Measurements from ENCODE around the gene WDFY4.

Gene WDFY4

GRCh38 chr10:48833674-48834073, 149.0 kb downstream of the WDFY4 start:
- DNase-seq: no peak

DNA sequence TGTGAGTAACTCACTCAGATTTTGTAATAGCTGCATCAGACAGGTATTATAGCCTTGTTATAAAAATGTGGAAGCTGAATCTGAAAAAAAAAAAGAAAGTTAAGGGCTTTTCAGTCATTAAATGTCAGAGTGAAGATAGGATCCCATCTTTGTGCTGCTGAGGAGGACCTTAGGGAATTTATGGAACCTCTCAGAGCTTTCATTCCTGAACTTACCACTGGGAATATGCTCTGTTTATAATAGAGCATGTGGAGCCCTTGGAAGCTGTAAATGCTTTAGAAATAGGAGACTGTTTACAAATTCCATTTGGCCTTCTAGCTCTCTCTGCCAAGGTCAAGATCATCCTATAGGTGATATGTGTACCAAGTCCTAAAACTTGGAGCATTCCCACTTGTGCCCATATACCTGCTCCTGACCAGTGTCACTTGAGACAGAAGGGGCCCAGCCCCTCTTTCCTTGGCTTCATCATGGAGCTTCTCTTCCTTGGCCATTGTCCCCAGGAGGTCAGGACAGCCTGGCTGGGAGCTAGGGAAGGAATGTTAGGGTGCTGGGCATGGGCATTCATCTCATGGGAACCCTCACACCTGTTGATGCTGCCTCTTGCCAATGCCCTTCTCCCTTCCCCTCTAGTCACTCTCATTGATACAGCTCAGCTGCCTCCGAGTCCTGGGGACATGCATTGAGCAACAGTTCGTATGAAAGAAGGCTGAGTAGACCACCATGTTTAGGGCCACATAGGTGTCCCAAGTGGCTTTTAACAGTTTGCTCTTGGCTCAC, 149.7 kb downstream of the WDFY4 start:
- DNase-seq: no peak

DNA sequence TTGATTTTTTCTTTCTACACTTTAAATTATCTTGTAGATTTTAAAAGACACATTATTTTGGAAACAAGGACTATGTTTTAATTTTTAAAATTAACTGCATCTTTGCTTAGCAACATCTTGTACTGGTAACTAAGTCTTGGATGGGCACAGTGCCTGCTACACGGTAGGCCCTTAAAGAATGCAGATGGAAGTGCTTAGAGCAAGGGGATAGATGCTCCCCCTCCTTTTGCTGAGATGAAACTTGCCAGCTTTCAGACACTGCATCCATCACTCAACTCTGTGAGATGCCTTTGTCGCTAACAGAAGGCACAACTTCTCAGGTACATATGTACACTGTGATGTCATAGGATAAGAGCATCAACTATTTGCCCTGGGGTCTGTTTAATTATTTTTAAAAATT, 151.1 kb downstream of the WDFY4 start:
- DNase-seq: no peak

GRCh38 chr10:48836605-48837004, 151.9 kb downstream of the WDFY4 start:
- no peak for DNase-seq

DNA sequence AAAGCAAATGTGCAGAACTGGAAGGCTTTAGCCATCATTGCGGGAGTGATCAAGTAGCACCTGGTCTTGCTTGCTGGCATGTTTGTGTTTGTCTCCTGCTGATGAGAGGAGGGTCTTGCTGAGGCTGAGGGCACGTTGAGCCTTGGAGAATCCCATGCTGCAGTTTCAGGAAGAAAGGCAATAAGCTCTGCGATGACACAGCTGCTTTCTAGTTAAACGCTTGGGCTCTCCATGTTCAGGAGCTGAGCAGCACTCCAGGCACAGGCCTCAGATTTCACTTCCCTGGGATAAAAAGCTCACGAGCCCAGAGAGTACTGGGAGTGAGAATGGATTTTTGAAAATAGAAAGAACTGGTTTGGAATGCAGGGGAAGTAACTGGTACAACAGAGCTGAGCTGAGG, 154.2 kb downstream of the WDFY4 start:
- no peak for DNase-seq

- no peak for DNase-seq
Observed at GRCh38 chr10:48839809-48840679, 155.4 kb downstream of the WDFY4 start.

DNA sequence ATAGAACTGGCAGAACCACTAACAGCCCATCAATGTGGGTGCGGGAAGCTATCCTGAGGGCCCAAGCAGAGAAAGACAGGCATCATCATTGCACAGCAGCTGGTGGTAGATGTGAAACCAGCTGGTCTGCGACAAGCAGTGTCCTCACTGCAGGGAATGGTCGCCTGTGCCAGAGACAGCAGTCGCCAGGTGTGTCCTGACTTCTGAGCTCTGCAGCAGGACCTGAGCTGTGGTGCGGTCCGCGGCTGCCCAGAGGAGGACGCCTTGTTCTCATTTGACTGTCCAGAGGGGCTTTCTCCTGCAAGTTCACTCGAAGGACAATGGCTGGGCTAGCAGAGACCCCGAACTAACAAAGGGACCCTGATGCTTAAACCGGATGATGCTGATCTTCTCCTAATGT, 157.6 kb downstream of the WDFY4 start:
- no peak for DNase-seq

GRCh38 chr10:48843198-48843597, 158.5 kb downstream of the WDFY4 start:
- DNase-seq: no peak

GRCh38 chr10:48844616-48845015, 159.9 kb downstream of the WDFY4 start:
- no peak for DNase-seq

DNA sequence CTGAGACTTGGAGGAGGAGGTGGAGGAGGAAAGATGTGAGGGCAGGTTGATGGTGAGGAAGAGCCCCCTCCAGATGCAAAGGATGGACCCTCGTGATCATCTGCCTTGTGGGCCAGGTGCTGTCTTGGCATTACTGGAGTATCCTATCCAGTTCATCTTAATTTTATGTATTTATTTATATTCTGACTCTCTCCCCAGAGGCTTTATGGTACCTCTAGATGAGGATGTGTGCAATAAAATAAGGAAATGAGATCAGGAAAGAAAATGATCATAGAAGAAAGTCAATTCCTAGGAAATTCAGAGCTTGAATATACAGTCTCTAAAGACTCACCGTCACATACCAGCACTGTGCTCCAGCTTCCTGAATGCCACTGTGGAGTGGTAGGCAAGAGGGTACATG, 160.8 kb downstream of the WDFY4 start:
- no peak for DNase-seq

GRCh38 chr10:48847691-48848090, 163.0 kb downstream of the WDFY4 start:
- DNase-seq: no peak

DNA sequence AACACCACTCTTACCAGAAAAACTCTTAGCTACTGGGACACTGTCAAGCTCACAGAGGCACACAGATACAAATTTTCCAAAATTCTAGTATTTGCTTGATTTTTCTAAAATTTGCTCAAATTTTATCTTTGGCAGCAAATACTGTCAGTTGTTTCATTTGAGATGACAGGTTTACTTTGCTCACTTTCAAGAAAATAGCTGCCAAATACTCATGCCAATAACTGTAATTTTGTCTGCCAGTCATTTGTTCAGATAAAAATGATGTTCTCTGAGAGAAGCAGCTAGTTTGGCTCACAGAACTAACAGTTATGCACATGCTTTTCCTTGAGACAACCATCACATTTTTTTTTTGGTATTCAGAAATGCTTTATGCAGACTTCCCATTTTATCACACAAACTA, 172.2 kb downstream of the WDFY4 start:
- no peak for DNase-seq

GRCh38 chr10:48872234-48872633, 187.6 kb downstream of the WDFY4 start:
- no peak for DNase-seq

DNA sequence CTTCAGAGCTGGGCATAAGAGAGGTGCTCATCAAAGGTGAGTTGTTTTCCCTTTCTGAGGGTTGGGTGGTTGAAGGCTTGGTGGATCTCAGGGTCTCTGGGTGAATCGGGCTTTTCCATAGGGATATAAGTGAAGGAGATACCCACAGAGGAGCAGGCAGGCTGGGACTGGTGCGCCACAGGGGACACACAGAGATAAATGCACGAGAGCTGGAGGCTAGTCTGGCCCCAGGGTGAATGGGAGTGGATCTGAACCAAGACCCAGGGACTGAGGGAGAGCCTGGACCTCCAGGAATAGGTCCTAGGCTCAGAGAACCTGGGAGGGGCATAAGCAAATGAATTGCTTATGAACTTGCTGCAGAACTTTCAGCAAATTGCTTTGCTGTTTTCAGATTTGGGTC, 193.4 kb downstream of the WDFY4 start:
- DNase-seq: no peak

GRCh38 chr10:48879451-48879850, 194.8 kb downstream of the WDFY4 start:
- DNase-seq: no peak

- DNase-seq: no peak
Observed at GRCh38 chr10:48880016-48880705, 195.5 kb downstream of the WDFY4 start.

GRCh38 chr10:48881937-48882336, 197.3 kb downstream of the WDFY4 start:
- DNase-seq: no peak

- no peak for DNase-seq
Observed at GRCh38 chr10:48882881-48883280, 198.2 kb downstream of the WDFY4 start.

DNA sequence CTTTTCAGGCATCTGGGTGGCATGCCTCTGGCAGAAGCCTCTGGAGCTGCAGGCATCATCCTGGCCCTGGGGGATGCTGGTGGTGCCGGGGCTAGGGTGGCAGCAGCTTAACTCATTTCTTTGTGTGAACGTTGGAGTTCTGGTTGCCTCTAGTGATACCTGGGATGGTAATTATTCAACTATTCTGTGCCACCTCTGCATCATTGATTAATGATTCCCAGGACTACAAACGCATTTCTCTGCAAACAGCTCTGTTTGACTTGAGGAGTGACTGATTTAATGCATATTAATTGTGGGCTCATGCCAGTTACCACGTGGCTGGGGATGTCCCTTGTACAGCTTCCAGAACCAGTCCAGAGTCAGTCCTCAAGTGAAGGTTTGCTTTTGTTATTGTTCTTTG, 199.0 kb downstream of the WDFY4 start:
- no peak for DNase-seq

GRCh38 chr10:48884179-48885045, 199.7 kb downstream of the WDFY4 start:
- DNase-seq: no peak

DNA sequence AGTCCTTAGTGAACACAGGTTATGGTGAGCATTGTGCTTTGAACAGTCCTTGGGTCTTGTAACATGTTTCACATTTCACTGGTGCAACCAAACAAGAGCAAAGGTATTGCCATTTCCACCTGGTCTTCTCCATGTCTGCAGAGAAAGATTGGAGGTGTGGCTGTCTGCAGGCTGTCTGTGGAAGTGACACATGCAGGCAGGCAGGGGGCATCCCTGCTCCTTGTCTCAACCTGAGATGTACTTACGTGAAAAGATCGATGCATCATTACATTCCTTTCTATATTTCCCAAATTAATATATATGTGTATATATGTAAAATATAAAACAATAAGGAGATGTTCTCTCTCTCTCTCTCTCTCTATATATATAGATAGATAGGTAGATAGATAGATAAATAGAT, 200.7 kb downstream of the WDFY4 start:
- no peak for DNase-seq

DNA sequence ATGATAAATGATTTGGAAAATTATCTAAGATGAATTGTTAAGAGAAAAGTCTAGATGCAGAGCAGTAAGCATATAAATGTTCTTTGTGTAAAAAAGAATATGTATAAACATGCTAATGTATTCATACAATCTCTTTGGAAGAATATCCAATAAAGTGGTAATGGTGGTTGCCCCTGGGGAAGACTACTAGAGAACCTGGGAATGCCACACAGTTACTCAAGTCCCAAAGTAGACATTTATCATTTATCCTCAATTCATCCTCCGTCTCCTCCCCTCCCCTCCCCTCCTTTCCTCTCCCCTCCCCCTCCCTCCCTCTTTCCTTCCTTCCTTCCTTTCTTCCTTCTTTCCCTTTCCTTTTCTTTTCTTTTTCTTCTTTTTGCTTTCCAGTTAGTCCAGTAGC, 203.3 kb downstream of the WDFY4 start:
- DNase-seq: no peak
